HepG2 (cell line): Measurements from ENCODE around the gene NLRP14. TPM values are rescaled to one million over a fixed set of nuclear protein-coding genes. Genes with fewer than 3 reads are reported as not detected.

Experiments
- ATAC-seq: fragments of 200-7000 bp; cut with Tn5 transposase; 3 replicates; pipeline ENCODE4 v1.9.1; 2020; ENCODE audit warnings: mild to moderate bottlenecking, moderate library complexity
- BruUV-seq: library from RNA; stranded (reverse); fragments of 400-500 nt; replicated peaks from 2 replicates; lab custom pipeline; 2021; lab: Mats Ljungman, UMichigan
- CTCF ChIA-PET: fragments of 300-600 bp; formaldehyde crosslinking; extraction: SDS; loops from one replicate; lab custom pipeline; 2021; ENCODE audit warnings: low total read pairs, inconsistent platforms, low intra/inter-chr PET ratio; lab: Yijun Ruan, JAX
- POLR2A ChIA-PET: fragments of 350-600 bp; sonication (Branson Sonifier 250); formaldehyde crosslinking; loops from one replicate; lab custom pipeline; 2020; ENCODE audit warnings: antibody characterized with exemption, inconsistent platforms; lab: Yijun Ruan, JAX
- DNase-seq: peaks from one replicate; pipeline ENCODE4 v3.0.0-alpha.2; 2015; ENCODE audit warnings: low spot score
- FAIRE-seq: peaks from 3 replicates; lab custom pipeline; 2011; peaks lifted over from hg19 to GRCh38; lab: Jason Lieb, UNC
- H2AFZ ChIP-seq: one replicate; pipeline ENCODE4 v1.6.1; 2011; ENCODE audit warnings: low read length, inconsistent platforms
- H3K27ac ChIP-seq: fragments of 300-600 bp; 3 replicates; pipeline ENCODE4 v1.8.0; 2011; ENCODE audit warnings: mixed run types, mild to moderate bottlenecking, mixed read lengths, low read length, inconsistent platforms; ENCODE audit not compliant: insufficient read depth; ENCODE audit errors: extremely low read length
- H3K27me3 ChIP-seq, 2 experiments: fragments of 200-600 bp in 1 of 2; 2 replicates in 1 of 2; 3 replicates in 1 of 2; pipeline versions ENCODE4 v1.6.0 to v1.8.0; 2011; ENCODE audit warnings: low read length in 2 of 2, mild to moderate bottlenecking in 2 of 2, moderate library complexity in 2 of 2, inconsistent platforms in 1 of 2; ENCODE audit not compliant: insufficient read depth in 2 of 2, control insufficient read depth in 1 of 2
- H3K36me3 ChIP-seq, 2 experiments: fragments of 200-600 bp in 1 of 2; replicated peaks in 1 of 2; 2 replicates in 1 of 2; 3 replicates in 1 of 2; pipeline versions ENCODE4 v1.5.1 to v1.8.0; 2011; ENCODE audit warnings: low read length in 2 of 2, inconsistent platforms in 1 of 2; ENCODE audit not compliant: insufficient read depth in 2 of 2, control insufficient read depth in 1 of 2
- H3K4me1 ChIP-seq: 2 replicates; pipeline ENCODE4 v1.5.1; 2012; ENCODE audit warnings: low read length, inconsistent platforms; ENCODE audit not compliant: insufficient read depth
- H3K4me2 ChIP-seq: 2 replicates; pipeline ENCODE4 v1.6.0; 2011; ENCODE audit warnings: low read depth, low read length, inconsistent platforms
- H3K4me3 ChIP-seq, 3 experiments: fragments of 200-600 bp in 1 of 3; sonication (generic), shearing (Covaris generic) in 1 of 3; replicated peaks in 1 of 3; 2 replicates each; pipeline ENCODE4 v1.5.1; 2011 to 2016; ENCODE audit warnings: low read length in 3 of 3, inconsistent platforms in 2 of 3, low read depth in 2 of 3, mild to moderate bottlenecking in 2 of 3, control low read depth in 1 of 3, mixed read lengths in 1 of 3; ENCODE audit not compliant: insufficient read depth in 1 of 3
- H3K79me2 ChIP-seq: one replicate; pipeline ENCODE4 v1.6.1; 2011; ENCODE audit warnings: low read length, inconsistent platforms; ENCODE audit not compliant: insufficient read depth
- H3K9ac ChIP-seq: 2 replicates; pipeline ENCODE4 v1.6.0; 2011; ENCODE audit warnings: mild to moderate bottlenecking, low read depth, low read length, inconsistent platforms; ENCODE audit not compliant: insufficient read depth
- H3K9me3 ChIP-seq: 2 replicates; pipeline ENCODE4 v1.5.1; 2012; ENCODE audit warnings: mild to moderate bottlenecking, low read length
- H4K20me1 ChIP-seq: 2 replicates; pipeline ENCODE4 v1.6.0; 2011; ENCODE audit warnings: inconsistent platforms, mild to moderate bottlenecking, low read length, moderate library complexity; ENCODE audit not compliant: insufficient read depth
- AHDC1 ChIP-seq: sonication (generic); formaldehyde crosslinking; IDR thresholded peaks from 2 replicates; pipeline ENCODE4 v1.5.1; 2020; ENCODE audit warnings: mild to moderate bottlenecking, missing genetic modification reagents, borderline replicate concordance
- HES4 ChIP-seq: sonication (generic); formaldehyde crosslinking; IDR thresholded peaks from 2 replicates; pipeline ENCODE4 v1.9.0; 2021; ENCODE audit warnings: mild to moderate bottlenecking, missing genetic modification reagents, borderline replicate concordance
- KAT2B ChIP-seq: fragments of 150-350 bp; IDR thresholded peaks from 2 replicates; pipeline ENCODE4 v1.6.1; 2014; ENCODE audit warnings: low read depth, low read length, borderline replicate concordance
- KDM6A ChIP-seq: IDR thresholded peaks from 2 replicates; pipeline ENCODE4 v1.6.1; 2016; ENCODE audit warnings: low read depth
- MYNN ChIP-seq: sonication (generic); formaldehyde crosslinking; IDR thresholded peaks from 2 replicates; pipeline ENCODE4 v1.4.0; 2020; ENCODE audit warnings: mild to moderate bottlenecking, low read depth, missing genetic modification reagents
- POLR2AphosphoS5 ChIP-seq: IDR thresholded peaks from 2 replicates; pipeline ENCODE4 v1.6.1; 2012; ENCODE audit warnings: low read depth, low read length
- RBAK ChIP-seq: sonication (generic); formaldehyde crosslinking; IDR thresholded peaks from 2 replicates; pipeline ENCODE4 v1.5.1; 2020; ENCODE audit warnings: mild to moderate bottlenecking, missing genetic modification reagents
- RCOR2 ChIP-seq: IDR thresholded peaks from 2 replicates; pipeline ENCODE4 v1.6.1; 2016; ENCODE audit warnings: missing biosample characterization, missing genetic modification reagents
- SKIL ChIP-seq: sonication (generic); formaldehyde crosslinking; IDR thresholded peaks from 2 replicates; pipeline ENCODE4 v1.8.0; 2022; ENCODE audit warnings: missing genetic modification reagents, mild to moderate bottlenecking, moderate library complexity, borderline replicate concordance
- YEATS2 ChIP-seq: sonication (generic); formaldehyde crosslinking; IDR thresholded peaks from 2 replicates; pipeline ENCODE4 v1.4.0; 2020; ENCODE audit warnings: missing genetic modification reagents, borderline replicate concordance
- ZBTB3 ChIP-seq: sonication (generic); formaldehyde crosslinking; IDR thresholded peaks from 2 replicates; pipeline ENCODE4 v1.4.0; 2020; ENCODE audit warnings: low read depth, mild to moderate bottlenecking, moderate library complexity, missing genetic modification reagents, borderline replicate concordance
- ZFP36 ChIP-seq: fragments of 150-350 bp; IDR thresholded peaks from 2 replicates; pipeline ENCODE4 v1.6.1; 2018; ENCODE audit warnings: borderline replicate concordance, low read length, low read depth; ENCODE audit not compliant: partially characterized antibody
- ZNF441 ChIP-seq: sonication (generic); formaldehyde crosslinking; IDR thresholded peaks from 2 replicates; pipeline ENCODE4 v1.7.0; 2021; ENCODE audit warnings: missing genetic modification reagents, borderline replicate concordance
- ZNF557 ChIP-seq: sonication (generic); formaldehyde crosslinking; IDR thresholded peaks from 2 replicates; pipeline ENCODE4 v1.4.0; 2020; ENCODE audit warnings: missing genetic modification reagents
- ZNF749 ChIP-seq: sonication (generic); formaldehyde crosslinking; IDR thresholded peaks from 2 replicates; pipeline ENCODE4 v1.8.0; 2022; ENCODE audit warnings: mild to moderate bottlenecking, missing genetic modification reagents, moderate library complexity, borderline replicate concordance
- ZNF879 ChIP-seq: sonication (generic); formaldehyde crosslinking; IDR thresholded peaks from 2 replicates; pipeline ENCODE4 v1.8.1; 2023; ENCODE audit warnings: missing genetic modification reagents
- ZSCAN21 ChIP-seq: sonication (generic); formaldehyde crosslinking; IDR thresholded peaks from 2 replicates; pipeline ENCODE4 v1.8.0; 2022; ENCODE audit warnings: mild to moderate bottlenecking, missing genetic modification reagents, moderate library complexity, borderline replicate concordance
- WGBS: methylation state at CpG from one replicate; pipeline ENCODE4 v1.1.6; 2017; ENCODE audit warnings: low lambda C conversion rate; 5-methylcytosine and 5-hydroxymethylcytosine counted together
- in situ Hi-C: cut with HindIII; loops from 2 replicates; pipeline ENCODE4 v1.10.0; 2017; ENCODE audit warnings: low pct_unique_long_range_greater_than_20kb; ENCODE audit not compliant: extremely low pct_ligation_motif_present
- intact Hi-C: fragments of 100-400 bp; cut with micrococcal nuclease; formaldehyde crosslinking; loops from one replicate; pipeline ENCODE4 v1.10.0; 2022; ENCODE audit not compliant: unreplicated experiment
- polyA plus RNA-seq, 8 experiments: library from polyadenylated mRNA; depleted of rRNA in 3 of 8; stranded (reverse) in 7 of 8; unstranded in 1 of 8; fragments of >200 nt; fragmentation: Illumina TruSeq in 4 of 8; extraction: Trizol in 4 of 8; gene quantifications; 2 replicates each; pipeline versions ENCODE4 v1.2.1 to v1.2.3, GENCODE V29; 2011 to 2016; ENCODE audit warnings: low read depth in 4 of 8, missing spikeins in 1 of 8, mixed read lengths in 1 of 8; ENCODE audit not compliant: insufficient read depth in 1 of 8
- total RNA-seq, 5 experiments: library from RNA; depleted of rRNA; stranded (reverse); fragments of >200 nt; fragmentation: Illumina TruSeq; extraction: Trizol; gene quantifications; 2 replicates each; pipeline ENCODE4 v1.2.3, GENCODE V29; 2016; ENCODE audit warnings: low read depth in 1 of 5

Gene NLRP14
- total and polyA plus RNA-seq, 2 of the 13 experiments (the other 11 are each of a cell fraction or from before 2014, with no cell fraction given), result not detected

- Histone ChIP-seq H3K4me2 (no peak overlapping the region), H4K20me1 (no peaks in the 10 kb centered on the region), H3K4me3 (no peak overlapping the region), H3K79me2 (no peaks in the 10 kb centered on the region), H3K27me3 (no peaks in the 10 kb centered on the region), H2AFZ (no peak overlapping the region), H3K9me3 (no peaks in the 10 kb centered on the region), H3K36me3 (no peaks in the 10 kb centered on the region), H3K4me1 (no peaks in the 10 kb centered on the region), H3K27ac (no peak overlapping the region), H3K9ac (no peak overlapping the region)
- in situ Hi-C loops (no loop called here), intact Hi-C loops (no loop called here)
- BruUV-seq, result no TSS peak
- POLR2A ChIA-PET, result no interaction called here
- 58% methylated on average over 1 of the region's 1 CpG for WGBS
- TF ChIP-seq SKIL (CRISPR knock-in tag), result no peak
- no peak for TF ChIP-seq HES4 (CRISPR knock-in tag)
- no peak for TF ChIP-seq RBAK
- no peak for TF ChIP-seq ZBTB3 (CRISPR knock-in tag)
- no peak for TF ChIP-seq ZFP36
- TF ChIP-seq MYNN (CRISPR knock-in tag), result no peak
- TF ChIP-seq ZNF749 (CRISPR knock-in tag), result no peak
- TF ChIP-seq RCOR2 (CRISPR knock-in tag), result no peak
- no peak for TF ChIP-seq POLR2AphosphoS5
- no peak for TF ChIP-seq ZSCAN21
- TF ChIP-seq ZNF557 (CRISPR knock-in tag), result no peak
- TF ChIP-seq KAT2B, result no peak
- TF ChIP-seq YEATS2 (CRISPR knock-in tag), result no peak
- TF ChIP-seq AHDC1 (CRISPR knock-in tag), result no peak
- TF ChIP-seq ZNF441 (CRISPR knock-in tag), result no peak
- no peak for TF ChIP-seq ZNF879 (CRISPR knock-in tag)
- no peak for TF ChIP-seq KDM6A (CRISPR knock-in tag)
- no peak for ATAC-seq
- no peak for DNase-seq
- CTCF ChIA-PET, result no interaction called here
- no peak for FAIRE-seq
Measured at GRCh38 chr11:7050191-7050590, 29.9 kb downstream of the NLRP14 start.
